ENCODE data around the gene TSPAN31.
"Not testable (repeated sequence)": the region's sequence is repeated elsewhere in the genome, so short reads cannot be mapped to it uniquely, and the experiment has no call there.

TSPAN31 gene

GRCh38 chr12:57769594-57769993, 24.8 kb downstream of the TSPAN31 start:
- no peak for DNase-seq

GRCh38 chr12:57770734-57771133, 25.9 kb downstream of the TSPAN31 start:
- no peak for DNase-seq

GRCh38 chr12:57771236-57771872, 26.5 kb downstream of the TSPAN31 start:
- DNase-seq, result peak; percentile 94

GRCh38 chr12:57771873-57772428, 27.1 kb downstream of the TSPAN31 start, which contains the start of gene METTL1:
TSS of gene METTL1 (minus strand) at chr12:57772105. CDS start at chr12:57772083, 22 bp downstream.
- peak; percentile 95 for DNase-seq

- no peak for DNase-seq
Measured at GRCh38 chr12:57772429-57773322, 27.8 kb downstream of the TSPAN31 start, which contains the start of gene EEF1AKMT3. TSS of gene EEF1AKMT3 (plus strand) at chr12:57772614. CDS start at chr12:57772725, 111 bp downstream.

GRCh38 chr12:57774634-57775033, 29.8 kb downstream of the TSPAN31 start:
- not testable (repeated sequence) for DNase-seq

- DNase-seq, result no peak
Measured at GRCh38 chr12:57775044-57775443, 30.2 kb downstream of the TSPAN31 start.

GRCh38 chr12:57775563-57776246, 30.9 kb downstream of the TSPAN31 start:
- DNase-seq, result no peak

- no peak for DNase-seq
Measured at GRCh38 chr12:57776247-57776587, 31.4 kb downstream of the TSPAN31 start.

- DNase-seq, result no peak
Measured at GRCh38 chr12:57777367-57777766, 32.5 kb downstream of the TSPAN31 start.

GRCh38 chr12:57777911-57778310, 33.1 kb downstream of the TSPAN31 start:
- no peak for DNase-seq

GRCh38 chr12:57779736-57780135, 34.9 kb downstream of the TSPAN31 start:
- DNase-seq, result no peak

- DNase-seq, result no peak
Measured at GRCh38 chr12:57780284-57780897, 35.6 kb downstream of the TSPAN31 start.

- no peak for DNase-seq
Measured at GRCh38 chr12:57781244-57781643, 36.4 kb downstream of the TSPAN31 start.

GRCh38 chr12:57781801-57782200, 37.0 kb downstream of the TSPAN31 start:
- no peak for DNase-seq

- DNase-seq, result no peak
Measured at GRCh38 chr12:57782243-57782607, 37.4 kb downstream of the TSPAN31 start.

- peak; percentile 99 for DNase-seq
Measured at GRCh38 chr12:57782608-57783465, 38.0 kb downstream of the TSPAN31 start, which contains the start of gene TSFM. TSS of gene TSFM (plus strand) at chr12:57782787. CDS start at chr12:57782802, 15 bp downstream.

- DNase-seq, result no peak
Measured at GRCh38 chr12:57783466-57783801, 38.6 kb downstream of the TSPAN31 start.

- no peak for DNase-seq
Measured at GRCh38 chr12:57783861-57784260, 39.0 kb downstream of the TSPAN31 start.

- DNase-seq, result no peak
Measured at GRCh38 chr12:57793920-57794319, 49.1 kb downstream of the TSPAN31 start.

GRCh38 chr12:57795354-57795753, 50.5 kb downstream of the TSPAN31 start:
- DNase-seq, result no peak

- DNase-seq, result no peak
Measured at GRCh38 chr12:57796996-57797395, 52.2 kb downstream of the TSPAN31 start.
